A549 treated with GW870086 at 1 μM for 4 hours (cell line): ENCODE results near the gene MAMDC4. TPM values are rescaled to one million over a fixed set of nuclear protein-coding genes. Genes with fewer than 3 reads are reported as not detected.

ENCODE experiments used
- total RNA-seq: library from RNA; stranded (reverse); fragments of 200-300 nt; extraction: Qiagen RNA extraction; gene quantifications from 5 replicates; pipeline ENCODE4 v1.2.3, GENCODE V29; 2022; ENCODE audit warnings: low read depth

The MAMDC4 gene
- 2.5 to 5.8 TPM (median 3.1 TPM) in 5 replicates for total RNA-seq

GRCh38 chr9:136851941-136852663 lies at the start of gene MAMDC4:
MAMDC4 (plus strand) TSS chr9:136852346; CDS start chr9:136852417, 71 bp downstream.

DNA sequence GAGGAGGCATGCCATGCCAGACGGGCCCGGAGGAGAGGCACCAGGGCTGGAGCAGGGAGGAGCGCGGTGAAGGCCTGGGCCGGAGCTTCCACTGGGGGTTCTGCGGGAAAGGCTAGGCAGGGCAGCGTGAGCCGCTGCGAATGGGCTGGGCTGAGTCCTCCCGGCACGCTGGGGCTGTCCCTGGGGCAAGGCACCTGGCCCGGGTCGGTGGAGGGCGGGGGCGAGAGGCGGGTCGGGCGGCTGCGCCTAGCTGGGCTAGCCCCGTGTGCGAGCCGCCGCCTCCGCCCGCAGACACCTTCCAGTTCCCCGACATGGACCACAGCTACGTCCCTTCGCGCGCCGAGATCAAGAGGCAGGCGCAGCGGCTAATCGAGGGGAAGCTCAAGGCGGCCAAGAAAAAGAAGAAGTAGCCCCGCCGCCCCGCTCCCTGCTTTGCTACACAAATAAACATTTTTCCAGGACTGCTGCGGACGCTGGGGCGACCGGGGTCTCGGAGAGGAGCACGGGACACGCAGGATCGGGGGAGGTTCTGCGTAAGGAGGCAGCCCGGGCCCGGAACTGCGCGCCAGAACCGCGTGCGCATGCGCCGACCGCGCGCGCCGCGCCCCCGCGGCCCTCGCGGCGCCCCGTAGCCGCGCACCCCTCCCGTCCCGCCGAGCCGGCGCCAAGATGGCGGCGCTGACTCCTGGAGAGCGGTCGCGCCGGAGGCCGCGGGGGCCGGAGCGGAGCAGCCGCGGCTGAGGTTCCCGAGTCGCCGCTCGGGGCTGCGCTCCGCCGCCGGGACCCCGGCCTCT lies 44.7 kb upstream of the MAMDC4 start, which contains the start of gene RABL6:
Gene RABL6 (plus strand): TSS at position 668 of the 794 bp plus-strand sequence. CDS start 249 bp downstream, outside the sequence.

DNA sequence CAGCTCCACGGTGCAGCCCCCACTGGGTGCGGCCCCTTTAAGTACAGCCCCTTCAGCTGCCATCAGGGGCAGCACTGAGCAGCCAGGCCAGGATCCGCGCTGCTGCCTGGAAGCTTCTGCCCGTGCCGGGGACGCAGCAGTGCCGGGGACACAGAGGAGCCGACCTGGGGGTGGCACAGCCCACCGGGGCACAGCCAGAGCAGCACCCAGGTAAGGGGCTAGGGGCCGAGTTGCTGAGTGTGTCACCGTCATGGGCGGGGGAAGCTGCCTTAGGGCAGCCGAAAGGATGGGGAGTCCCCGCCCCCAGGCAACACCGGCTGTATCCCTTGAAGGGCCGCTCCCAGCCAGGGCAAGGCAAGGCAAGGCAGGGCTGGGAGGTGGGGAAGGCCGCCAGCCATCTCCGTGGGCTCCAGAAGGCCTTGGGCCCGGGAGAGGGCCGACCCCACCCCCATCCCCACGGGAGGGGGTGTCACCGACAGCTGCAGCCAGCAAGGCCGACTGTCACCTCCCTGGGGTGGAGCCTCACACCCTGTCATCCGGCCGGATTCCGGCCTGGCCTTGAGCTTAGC lies 9.7 kb upstream of the MAMDC4 start, which contains the start of gene AJM1:
Gene AJM1 (plus strand): TSS at position 99 of the 569 bp plus-strand sequence. CDS start 1,937 bp downstream, outside the sequence.

GRCh38 chr9:136849038-136849959 lies 2.8 kb upstream of the MAMDC4 start, which contains the start of gene PHPT1:
PHPT1 (plus strand) TSS chr9:136849409; CDS start chr9:136849431, 22 bp downstream.

GRCh38 chr9:136885950-136886578 lies 33.9 kb downstream of the MAMDC4 start, which contains the start of gene TRAF2:
TRAF2 (plus strand) TSS chr9:136886516; CDS start chr9:136898741, 12,225 bp downstream.

Other genes with a start within 250 kb of the MAMDC4 start
- 36.2 to 58.7 TPM (median 55.2 TPM) in 5 replicates for gene EGFL7, start 189.4 kb upstream of the MAMDC4 start, total RNA-seq
- gene AGPAT2, start 164.9 kb upstream of the MAMDC4 start, total RNA-seq, result 68.2 to 110 TPM (median 105 TPM) in 5 replicates
- 6.9 to 9.6 TPM (median 9.4 TPM) in 5 replicates for gene DIPK1B, start 139.8 kb upstream of the MAMDC4 start, total RNA-seq
- gene LCN10, start 109.4 kb upstream of the MAMDC4 start, total RNA-seq, result not detected in 5 replicates
- gene LCN6, start 103.8 kb upstream of the MAMDC4 start, total RNA-seq, result not detected in 5 replicates
- not detected in 5 replicates for gene LCN8, start 94.1 kb upstream of the MAMDC4 start, total RNA-seq
- gene LCN15, start 87.8 kb upstream of the MAMDC4 start, total RNA-seq, result not detected in 5 replicates
- 64.6 to 80.7 TPM (median 74.2 TPM) in 5 replicates for gene TMEM141, start 61.0 kb upstream of the MAMDC4 start, total RNA-seq
- 0.15 to 0.72 TPM (median 0.44 TPM) in 5 replicates for gene CCDC183, start 56.0 kb upstream of the MAMDC4 start, total RNA-seq
- gene RABL6, start 44.4 kb upstream of the MAMDC4 start, total RNA-seq, result 58.9 to 86.1 TPM (median 79.5 TPM) in 5 replicates
- gene AJM1, start 9.9 kb upstream of the MAMDC4 start, total RNA-seq, result 4.0 to 4.7 TPM (median 4.2 TPM) in 5 replicates
- gene PHPT1, start 2.9 kb upstream of the MAMDC4 start, total RNA-seq, result 285 to 343 TPM (median 299 TPM) in 5 replicates
- 428 to 545 TPM (median 458 TPM) in 5 replicates for gene EDF1, start 14.0 kb downstream of the MAMDC4 start, total RNA-seq
- gene TRAF2, start 34.2 kb downstream of the MAMDC4 start, total RNA-seq, result 43.8 to 69.5 TPM (median 59.1 TPM) in 5 replicates
- 70.1 to 101 TPM (median 99.1 TPM) in 5 replicates for gene FBXW5, start 92.4 kb downstream of the MAMDC4 start, total RNA-seq
- 0.85 to 2.9 TPM (median 1.4 TPM) in 5 replicates for gene C8G, start 92.9 kb downstream of the MAMDC4 start, total RNA-seq
- gene LCN12, start 99.9 kb downstream of the MAMDC4 start, total RNA-seq, result 0.80 to 1.6 TPM (median 1.3 TPM) in 5 replicates
- gene PTGDS, start 125.2 kb downstream of the MAMDC4 start, total RNA-seq, result 0.57 to 0.68 TPM (median 0.66 TPM) in 3 of 5 replicates, not detected in the others
- gene LCNL1, start 130.6 kb downstream of the MAMDC4 start, total RNA-seq, result 0.07 to 0.08 TPM (median 0.08 TPM) in 3 of 5 replicates, not detected in the others
- gene PAXX, start 140.1 kb downstream of the MAMDC4 start, total RNA-seq, result 47.9 to 81.3 TPM (median 74.1 TPM) in 5 replicates
- 3.3 to 5.1 TPM (median 4.8 TPM) in 5 replicates for gene CLIC3, start 144.2 kb downstream of the MAMDC4 start, total RNA-seq
- 21.4 to 27.7 TPM (median 25.4 TPM) in 5 replicates for gene ABCA2, start 175.9 kb downstream of the MAMDC4 start, total RNA-seq
- 0.06 TPM in 1 of 5 replicates, not detected in the others for gene FUT7, start 179.7 kb downstream of the MAMDC4 start, total RNA-seq
- 44.4 to 81.3 TPM (median 73.5 TPM) in 5 replicates for gene NPDC1, start 193.8 kb downstream of the MAMDC4 start, total RNA-seq
- gene ENTPD2, start 201.7 kb downstream of the MAMDC4 start, total RNA-seq, result 1.1 to 2.3 TPM (median 1.7 TPM) in 5 replicates
- 14.8 to 25.2 TPM (median 21.9 TPM) in 5 replicates for gene SAPCD2, start 218.2 kb downstream of the MAMDC4 start, total RNA-seq
- 9.7 to 13.3 TPM (median 10.7 TPM) in 5 replicates for gene UAP1L1, start 225.2 kb downstream of the MAMDC4 start, total RNA-seq
- gene MAN1B1, start 234.6 kb downstream of the MAMDC4 start, total RNA-seq, result 39.8 to 52.8 TPM (median 51.9 TPM) in 5 replicates